ENCODE measurements around the gene OR2Z1. TPM values are rescaled to one million over a fixed set of nuclear protein-coding genes. Genes with fewer than 3 reads are reported as not detected.

The OR2Z1 gene
- total and polyA plus RNA-seq, 2 of the 13 experiments (the other 11 are each of a cell fraction or from before 2014, with no cell fraction given): not detected

DNA sequence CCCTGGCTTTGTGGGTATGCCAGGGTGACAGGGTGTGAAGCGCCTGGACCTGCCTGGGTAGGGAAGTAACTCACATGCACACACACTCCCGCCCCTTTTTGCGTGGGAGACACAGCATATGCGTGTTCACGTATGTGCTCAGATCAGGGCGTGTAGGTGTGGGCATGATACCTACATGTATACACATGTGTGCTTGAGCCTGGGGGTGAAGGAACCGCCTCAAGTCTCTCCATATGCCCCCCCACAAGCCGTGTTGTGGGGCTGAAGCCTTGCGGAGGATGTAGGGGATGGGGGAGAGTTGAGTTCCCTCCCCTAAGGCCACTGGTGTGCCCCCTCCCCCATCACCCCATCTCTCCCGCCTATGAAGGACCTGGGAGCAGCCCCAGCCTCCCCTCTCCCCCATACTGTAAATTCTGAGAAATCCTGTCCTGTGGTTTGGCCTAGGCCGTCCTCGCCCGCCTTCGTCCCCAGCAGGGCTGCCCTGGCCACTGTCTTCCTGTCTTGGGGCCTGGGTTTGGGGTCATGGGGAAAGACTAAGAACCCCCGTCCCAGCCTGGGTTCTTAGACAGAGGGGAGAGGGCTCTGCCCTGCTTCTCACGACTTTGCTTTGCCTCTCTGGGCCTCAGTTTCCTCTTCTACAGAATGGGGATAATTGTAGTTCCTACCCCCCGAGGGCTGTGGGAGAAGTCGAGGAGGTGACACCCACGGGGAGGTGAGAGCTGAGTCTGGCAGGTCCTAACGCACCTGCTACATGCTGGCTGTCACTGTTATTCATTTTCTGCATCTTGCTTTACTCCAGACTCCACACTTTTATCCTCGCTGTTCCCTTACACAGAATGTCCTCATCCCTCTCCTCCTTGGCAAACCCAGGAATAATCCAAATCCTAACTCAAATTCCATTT lies 37.2 kb upstream of the OR2Z1 start:
- no peak overlapping the region for H2AFZ ChIP-seq (ENCODE audit: low read length)
- no peaks in the 10 kb centered on the region for H3K79me2 ChIP-seq (ENCODE audit: insufficient read depth, low read length)
- no TSS peak for BruUV-seq (replicated peaks)
- FAIRE-seq (no peak), ATAC-seq (no peak), DNase-seq (ENCODE audit: low spot score) (no peak)
- in situ Hi-C loops (cut with HindIII; ENCODE audit: extremely low pct_ligation_motif_present, low pct_unique_long_range_greater_than_20kb): no loop called here
- 38% methylated on average over 15 of the region's 21 CpGs for WGBS (ENCODE audit: low lambda C conversion rate)
- TF ChIP-seq AHR (CRISPR knock-in tag; IDR thresholded peaks at IDR 0.05): no peak
- TF ChIP-seq, protein P1, sequence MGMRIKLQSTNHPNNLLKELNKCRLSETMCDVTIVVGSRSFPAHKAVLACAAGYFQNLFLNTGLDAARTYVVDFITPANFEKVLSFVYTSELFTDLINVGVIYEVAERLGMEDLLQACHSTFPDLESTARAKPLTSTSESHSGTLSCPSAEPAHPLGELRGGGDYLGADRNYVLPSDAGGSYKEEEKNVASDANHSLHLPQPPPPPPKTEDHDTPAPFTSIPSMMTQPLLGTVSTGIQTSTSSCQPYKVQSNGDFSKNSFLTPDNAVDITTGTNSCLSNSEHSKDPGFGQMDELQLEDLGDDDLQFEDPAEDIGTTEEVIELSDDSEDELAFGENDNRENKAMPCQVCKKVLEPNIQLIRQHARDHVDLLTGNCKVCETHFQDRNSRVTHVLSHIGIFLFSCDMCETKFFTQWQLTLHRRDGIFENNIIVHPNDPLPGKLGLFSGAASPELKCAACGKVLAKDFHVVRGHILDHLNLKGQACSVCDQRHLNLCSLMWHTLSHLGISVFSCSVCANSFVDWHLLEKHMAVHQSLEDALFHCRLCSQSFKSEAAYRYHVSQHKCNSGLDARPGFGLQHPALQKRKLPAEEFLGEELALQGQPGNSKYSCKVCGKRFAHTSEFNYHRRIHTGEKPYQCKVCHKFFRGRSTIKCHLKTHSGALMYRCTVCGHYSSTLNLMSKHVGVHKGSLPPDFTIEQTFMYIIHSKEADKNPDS (CRISPR knock-in tag; IDR thresholded peaks at IDR 0.05): no peak
- TF ChIP-seq SKI (IDR thresholded peaks at IDR 0.05; ENCODE audit: partially characterized antibody): no peak
- TF ChIP-seq PCBP1 (IDR thresholded peaks at IDR 0.05; ENCODE audit: borderline replicate concordance, low read depth, low read length): no peak
- TF ChIP-seq ZNF777 (CRISPR knock-in tag; IDR thresholded peaks at IDR 0.05): no peak
- no peak for TF ChIP-seq HMG20B (CRISPR knock-in tag; conservative IDR thresholded peaks at IDR 0.05)
- TF ChIP-seq FOSL2 (CRISPR knock-in tag; IDR thresholded peaks at IDR 0.05): no peak
- no peak for TF ChIP-seq SAP130 (CRISPR knock-in tag; IDR thresholded peaks at IDR 0.05; ENCODE audit: low read depth)
- TF ChIP-seq ZNF572 (CRISPR knock-in tag; IDR thresholded peaks at IDR 0.05): no peak
- no peak for TF ChIP-seq PRDM15 (CRISPR knock-in tag; IDR thresholded peaks at IDR 0.05)
- no peak overlapping the region for H3K9ac ChIP-seq (ENCODE audit: insufficient read depth, low read depth, low read length)
- intact Hi-C loops (cut with micrococcal nuclease; ENCODE audit: unreplicated experiment): no loop called here
- no peaks in the 10 kb centered on the region for H3K27me3 ChIP-seq (ENCODE audit: control insufficient read depth in 1 of 2, insufficient read depth in 2 of 2, low read length in 2 of 2)
- POLR2A ChIA-PET: no interaction called here
- no peak overlapping the region for H3K4me3 ChIP-seq (replicated peaks in 1 of 3; ENCODE audit: insufficient read depth in 1 of 3, low read depth in 2 of 3, low read length in 3 of 3)
- no peak overlapping the region for H3K4me2 ChIP-seq (ENCODE audit: low read depth, low read length)
- H4K20me1 ChIP-seq (ENCODE audit: insufficient read depth, low read length): no peaks in the 10 kb centered on the region
- no peaks in the 10 kb centered on the region for H3K36me3 ChIP-seq (replicated peaks in 1 of 2; ENCODE audit: control insufficient read depth in 1 of 2, insufficient read depth in 2 of 2, low read length in 2 of 2)
- no peaks in the 10 kb centered on the region for H3K9me3 ChIP-seq (ENCODE audit: low read length)
- CTCF ChIA-PET (ENCODE audit: low intra/inter-chr PET ratio, low total read pairs): no interaction called here
- H3K4me1 ChIP-seq (ENCODE audit: insufficient read depth, low read length): no peaks in the 10 kb centered on the region
- H3K27ac ChIP-seq (ENCODE audit: extremely low read length, insufficient read depth, low read length): no peak overlapping the region
